HG03066 (cell line): ENCODE measurements around the gene SYT7.

Experiments
- ATAC-seq: cut with Tn5 transposase; IDR thresholded peaks from one replicate; pipeline ENCODE4 v1.9.1; 2021; ENCODE audit warnings: low read depth; ENCODE audit not compliant: unreplicated experiment

SYT7 gene

DNA sequence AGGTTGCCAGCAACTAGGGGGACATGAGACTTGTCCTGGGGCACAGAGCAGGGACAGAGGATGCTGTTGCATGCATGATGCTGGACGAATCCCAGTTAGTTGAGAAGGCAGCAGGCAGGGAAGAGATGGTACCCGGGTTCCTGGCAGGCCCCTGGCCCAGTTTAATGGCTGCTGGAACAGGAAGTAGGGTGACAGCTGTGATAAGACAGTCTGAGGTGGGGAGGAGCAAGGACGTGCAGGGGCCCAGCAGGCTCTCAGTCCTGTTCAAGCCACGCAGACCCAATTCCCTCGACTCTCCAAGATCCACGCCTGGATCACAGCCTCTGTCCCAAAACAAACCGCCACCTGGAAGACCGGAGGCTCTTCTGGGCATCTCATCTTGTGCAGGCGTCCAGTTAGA is 40.3 kb downstream of the SYT7 start:
- no peak for ATAC-seq

DNA sequence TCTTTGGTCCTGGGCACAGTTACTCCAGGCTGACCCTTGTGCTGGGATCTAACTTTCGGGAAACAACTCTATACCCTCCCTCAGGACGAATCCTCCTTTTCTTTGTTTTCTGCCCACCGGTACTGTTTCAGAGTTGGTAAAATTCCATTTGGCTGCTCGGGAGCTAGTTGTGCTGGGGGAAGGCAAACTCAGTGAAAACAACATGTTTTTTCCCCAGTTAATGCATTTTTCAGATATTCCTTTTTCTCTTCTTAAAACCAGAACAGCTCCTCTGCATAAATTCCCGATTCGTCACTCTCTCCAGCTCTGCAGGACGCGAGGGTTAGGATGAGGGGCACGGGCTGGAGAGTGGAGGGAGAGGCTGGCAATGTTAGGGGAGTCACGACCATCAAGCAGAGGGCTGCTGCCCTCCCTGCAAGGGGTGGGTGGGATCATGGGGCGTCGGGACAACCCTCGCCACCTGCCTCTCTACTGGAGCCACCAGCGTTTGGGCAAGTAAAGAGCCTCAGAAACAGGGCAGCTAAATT is 41.0 kb downstream of the SYT7 start:
- no peak for ATAC-seq

DNA sequence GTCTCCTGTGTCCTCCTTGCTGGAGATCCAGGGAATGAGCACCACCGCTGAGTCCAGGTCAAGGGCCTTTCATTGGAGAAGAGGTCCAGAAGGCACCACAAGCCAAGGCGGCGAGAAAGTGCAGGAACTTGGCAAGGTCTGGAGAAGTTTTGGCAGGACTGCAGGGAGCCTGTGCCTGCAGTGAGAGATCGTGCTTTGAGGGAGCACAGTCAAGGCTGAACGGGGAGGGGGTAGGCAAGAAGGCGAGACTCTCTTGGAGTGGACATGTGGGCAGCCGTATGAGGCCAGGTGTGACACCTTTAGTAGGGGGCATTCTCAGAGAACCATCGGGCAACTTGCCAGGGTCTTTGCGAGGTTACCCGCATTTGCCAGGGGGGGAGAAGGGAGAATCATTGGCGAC is 41.9 kb downstream of the SYT7 start:
- ATAC-seq: no peak

DNA sequence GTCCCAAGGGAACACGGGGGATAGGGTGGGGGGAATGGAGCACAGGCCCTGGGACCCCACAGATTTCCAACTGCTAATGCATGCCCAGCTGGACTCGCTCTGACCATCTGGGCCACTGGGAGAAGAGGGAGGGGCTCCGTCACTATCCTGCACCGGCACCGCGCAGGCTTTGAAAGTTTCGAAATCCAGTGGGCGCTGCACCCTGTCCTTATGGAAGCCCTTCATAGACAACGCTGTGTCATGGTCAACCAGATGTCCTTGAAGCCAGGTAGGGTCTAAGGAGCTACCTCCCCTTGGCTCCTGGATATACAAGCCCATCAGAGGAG is 42.3 kb downstream of the SYT7 start:
- ATAC-seq: no peak

DNA sequence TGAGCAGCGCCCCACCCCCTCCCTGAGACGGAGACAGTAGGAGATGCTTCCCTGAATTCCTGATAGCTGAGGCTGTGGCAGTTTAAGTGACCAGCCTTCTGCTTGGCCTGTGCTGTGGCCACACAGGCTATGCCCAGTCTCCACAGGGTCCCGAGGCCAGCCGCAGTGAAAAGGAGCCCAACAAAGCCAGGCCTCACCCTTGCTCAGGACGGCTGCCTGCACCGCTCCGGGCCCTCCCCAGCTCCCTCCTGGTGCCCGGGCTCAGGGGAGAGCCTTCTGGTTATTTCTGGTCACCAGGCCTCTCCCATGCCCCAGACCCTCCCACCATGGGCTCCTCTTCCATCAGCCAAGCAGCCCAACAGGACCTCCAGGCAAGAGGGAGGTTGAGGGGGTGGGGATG is 43.5 kb downstream of the SYT7 start:
- no peak for ATAC-seq

DNA sequence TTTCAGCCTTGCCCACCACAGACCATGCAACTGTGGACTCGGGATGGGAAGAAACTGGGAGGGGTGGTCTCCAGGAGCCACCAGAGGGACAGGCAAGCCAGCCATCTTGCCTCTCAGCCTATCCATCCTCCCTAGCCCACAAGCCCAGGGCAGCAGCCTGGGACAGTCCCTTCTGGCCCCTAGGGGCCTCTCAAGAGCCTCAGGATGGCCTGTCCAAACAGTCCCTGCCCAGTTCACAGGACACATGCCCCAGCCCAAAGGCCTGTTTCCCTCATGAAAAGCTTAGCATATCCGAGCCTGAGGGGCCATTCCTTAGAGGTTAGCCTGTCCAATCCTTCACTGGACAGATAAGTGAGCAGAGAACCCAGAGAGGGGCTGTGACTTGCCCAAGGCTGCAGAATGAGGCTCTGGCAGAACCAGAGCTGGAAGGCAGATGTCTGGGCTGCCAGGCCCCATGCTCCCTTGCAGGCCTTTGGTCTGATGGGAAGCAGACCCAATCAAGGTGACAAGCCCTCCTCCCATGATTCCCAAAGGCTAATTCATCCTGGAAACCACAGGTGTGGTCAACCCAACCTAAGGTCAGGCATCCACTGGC is 44.1 kb downstream of the SYT7 start:
- ATAC-seq: no peak

DNA sequence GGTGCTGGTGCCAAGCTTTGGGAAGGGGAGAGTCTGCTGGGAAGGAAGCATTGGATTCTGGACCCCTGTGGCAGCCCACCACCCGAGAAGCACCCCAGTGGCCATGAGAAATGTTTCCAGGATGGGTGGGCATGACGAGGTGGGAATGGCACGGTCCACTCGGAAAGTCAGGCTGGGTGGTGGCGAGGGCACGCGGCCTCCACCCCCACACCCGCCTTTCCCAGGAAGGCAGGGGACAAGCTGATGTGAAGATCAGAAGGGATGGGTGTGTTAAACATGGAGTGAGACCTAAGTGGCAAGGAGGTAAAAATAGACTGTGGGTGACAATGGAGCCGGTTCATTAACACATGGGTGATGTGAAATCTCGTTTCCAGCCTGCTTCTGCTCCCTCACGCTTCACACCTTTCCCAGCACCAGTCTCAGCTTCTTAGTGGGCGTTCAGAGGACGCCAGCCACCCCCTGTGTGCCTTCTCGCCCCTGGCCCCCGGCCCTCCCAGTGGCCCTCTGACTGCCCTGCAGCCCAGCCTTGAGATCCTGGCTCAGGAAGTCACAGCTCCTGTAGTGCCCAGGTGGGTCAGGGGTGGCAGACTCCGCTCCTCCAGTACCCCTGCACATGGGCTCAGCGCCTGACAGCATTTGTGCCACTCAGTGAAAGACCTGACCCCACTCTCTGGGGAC is 44.7 kb downstream of the SYT7 start:
- no peak for ATAC-seq

DNA sequence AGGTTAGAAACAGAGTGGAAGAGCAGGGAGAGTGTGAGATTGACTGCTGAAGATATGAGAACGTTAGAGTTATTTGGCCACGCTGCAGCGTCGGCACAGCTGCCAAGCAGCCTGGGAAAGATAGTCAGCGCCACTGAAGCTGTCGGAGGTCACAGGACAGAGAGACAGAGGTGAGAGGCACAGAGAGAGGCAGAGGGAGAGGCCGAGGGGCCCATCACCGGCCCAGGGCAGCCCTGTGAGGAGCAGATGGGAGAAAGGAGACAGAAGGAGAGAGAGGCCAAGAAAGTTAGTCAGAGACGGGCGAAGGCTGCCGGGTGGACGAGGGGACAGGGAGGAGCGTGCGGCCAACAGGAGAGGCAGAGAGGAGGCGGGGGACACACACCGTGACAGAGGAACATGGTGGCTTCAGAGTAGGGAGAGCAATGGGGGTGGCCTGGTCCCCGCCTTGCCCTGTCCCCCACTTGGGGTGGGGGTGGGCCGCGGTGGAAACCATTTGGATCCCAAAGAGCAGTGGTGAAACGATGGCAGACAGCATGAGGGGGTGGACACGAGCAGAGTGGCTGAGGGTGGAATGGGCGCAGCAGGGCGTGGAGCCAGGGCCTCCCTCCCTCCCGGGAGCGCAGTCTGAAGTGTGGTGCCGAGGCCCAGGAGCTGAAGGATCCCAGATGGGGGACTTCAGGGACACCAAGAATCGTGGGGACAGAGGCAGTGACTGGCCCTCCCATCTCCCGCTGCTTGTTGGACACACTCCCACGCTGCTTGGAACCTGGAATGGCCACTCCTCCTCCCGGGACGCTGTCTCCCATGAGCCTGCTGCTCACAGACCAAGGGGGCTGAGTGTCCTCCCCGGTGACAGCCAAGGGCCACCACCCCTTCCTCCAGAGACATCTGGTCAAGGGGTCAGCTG is 45.7 kb downstream of the SYT7 start:
- no peak for ATAC-seq

DNA sequence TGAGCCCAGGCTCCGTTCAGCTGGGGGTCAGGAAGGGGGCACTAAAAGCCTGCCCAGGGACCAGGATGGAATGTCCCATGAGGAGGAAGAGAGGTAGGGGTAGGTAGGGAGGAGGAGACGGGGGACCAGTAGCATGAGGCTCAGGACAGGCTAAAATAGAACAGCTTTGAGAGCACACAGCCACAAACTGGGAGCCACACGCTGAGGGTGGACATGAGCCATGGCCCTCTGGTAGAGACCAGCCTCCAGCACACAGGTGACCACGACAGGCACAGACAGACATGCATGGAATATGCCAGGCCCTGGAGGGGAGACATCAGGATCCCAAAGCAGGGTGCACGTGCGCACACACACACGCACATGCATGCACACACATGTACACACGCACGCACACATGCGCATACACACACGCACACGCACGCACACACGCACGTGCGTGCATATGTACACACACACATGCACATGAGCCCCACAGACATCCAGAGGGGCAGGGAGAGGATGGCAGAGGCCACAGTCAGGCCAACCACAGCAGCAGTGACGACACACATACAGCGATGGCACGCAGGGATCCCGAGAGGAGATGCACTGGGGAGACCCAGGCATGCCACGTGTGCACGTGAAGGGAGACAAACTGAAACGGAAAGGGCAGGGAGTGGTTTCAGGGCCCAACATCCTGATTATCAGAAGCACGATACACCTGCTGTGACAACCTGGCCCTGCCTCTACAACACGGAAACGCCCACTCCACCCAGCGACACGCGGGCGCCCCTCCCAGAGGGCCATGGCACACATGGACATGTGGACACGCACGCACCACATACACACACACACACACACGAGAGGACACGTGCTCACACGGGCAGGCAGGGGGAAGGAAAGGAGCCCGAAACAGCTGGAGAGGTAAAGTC is 46.6 kb downstream of the SYT7 start:
- ATAC-seq: no peak

DNA sequence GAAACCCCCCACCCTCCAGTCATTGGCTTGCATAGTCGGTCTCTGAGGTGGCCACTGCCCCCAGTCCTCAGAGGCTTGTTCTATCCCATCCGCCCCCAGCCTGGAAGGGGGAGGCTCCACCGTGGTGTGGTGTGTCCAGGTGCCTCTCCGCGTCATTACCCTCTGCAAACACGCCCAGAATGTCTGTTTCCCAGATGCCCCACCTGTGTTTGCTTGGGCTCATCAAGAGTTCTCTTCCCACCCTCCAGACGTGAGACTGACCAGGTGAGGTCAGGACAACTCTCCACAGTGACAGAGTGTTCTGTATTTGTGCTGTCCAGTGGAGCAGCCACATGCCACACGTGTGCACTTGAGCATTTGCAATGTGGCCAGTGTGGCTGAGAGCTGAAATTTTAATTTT is 47.5 kb downstream of the SYT7 start:
- ATAC-seq: no peak

DNA sequence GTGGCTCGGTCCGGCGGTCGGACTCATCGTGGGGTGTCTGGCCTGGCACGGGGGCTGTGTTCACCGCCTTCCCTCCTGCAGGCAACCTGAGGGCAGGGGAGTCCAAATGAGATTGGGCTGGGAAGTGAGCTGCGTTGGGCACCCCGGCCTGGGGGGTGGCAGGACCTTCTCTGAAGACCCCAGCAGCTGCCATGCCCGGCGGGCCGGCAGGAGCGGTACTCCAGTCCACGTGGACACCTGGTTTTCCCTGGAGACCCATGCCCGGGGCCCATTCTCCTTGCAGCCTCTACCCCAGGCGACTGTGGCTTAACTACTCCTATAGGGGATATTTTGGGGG is 47.9 kb downstream of the SYT7 start:
- ATAC-seq: no peak

DNA sequence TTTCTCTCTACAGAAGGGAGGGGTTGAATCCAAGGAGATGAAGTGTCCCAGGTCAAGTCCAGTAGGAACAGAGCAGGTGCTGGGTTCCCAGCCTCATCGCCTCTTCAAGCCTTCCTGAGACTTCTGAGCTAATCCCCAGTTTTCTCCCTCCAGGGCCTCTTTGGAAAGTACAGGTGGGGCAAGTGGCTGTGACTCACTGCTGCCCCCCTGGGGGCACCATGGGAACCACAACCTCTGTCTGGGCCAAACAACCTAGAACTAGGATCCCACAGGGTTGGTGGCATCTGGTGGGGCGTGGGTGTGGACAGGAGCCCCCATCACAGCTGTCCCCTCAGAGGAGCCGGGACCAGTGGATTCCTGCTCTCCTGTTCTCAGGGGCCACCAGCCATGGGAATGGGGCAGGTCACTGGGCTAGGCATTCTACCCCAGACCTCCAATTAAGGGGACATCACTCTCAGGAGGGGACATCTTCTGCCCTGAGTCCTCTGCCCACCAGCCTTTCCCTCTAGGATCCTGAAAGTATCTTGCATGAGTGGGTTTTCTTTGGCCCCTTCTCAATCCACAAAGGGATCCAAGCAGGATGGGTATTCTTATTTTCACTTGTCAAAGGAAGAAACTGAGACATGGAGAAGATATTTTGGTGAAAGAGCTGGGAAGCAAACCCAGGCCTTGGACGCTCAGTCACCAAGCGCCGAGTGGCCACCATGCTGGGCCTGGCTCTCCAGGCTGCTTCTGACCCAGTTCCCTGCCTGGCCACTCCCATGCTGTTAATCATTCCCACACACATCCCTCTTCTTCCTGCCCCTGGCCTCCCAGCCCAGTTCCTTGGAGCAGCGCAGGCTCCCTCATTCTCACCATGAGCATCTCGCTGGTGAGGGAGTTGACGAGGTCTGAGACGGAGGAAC is 48.5 kb downstream of the SYT7 start:
- no peak for ATAC-seq

DNA sequence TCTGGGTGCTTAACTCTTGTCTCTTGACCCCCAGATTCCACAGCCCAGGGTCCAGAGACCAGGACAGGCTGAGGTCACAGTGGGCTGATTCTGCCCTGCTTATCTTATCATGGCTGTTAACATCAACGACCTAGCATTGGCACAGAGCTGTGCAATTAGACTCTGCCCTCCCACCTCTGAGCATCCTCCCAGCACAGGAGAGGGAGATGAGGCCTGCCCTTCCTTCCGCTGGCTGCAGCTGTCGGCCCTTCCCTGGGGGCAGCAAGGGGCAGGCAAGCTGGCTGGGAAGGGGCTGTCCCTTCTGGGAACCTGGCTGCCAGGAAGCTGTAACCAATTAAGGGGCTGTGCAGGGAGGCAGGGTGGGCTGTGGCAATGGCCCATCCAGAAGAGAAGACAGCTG is 49.8 kb downstream of the SYT7 start:
- no peak for ATAC-seq

DNA sequence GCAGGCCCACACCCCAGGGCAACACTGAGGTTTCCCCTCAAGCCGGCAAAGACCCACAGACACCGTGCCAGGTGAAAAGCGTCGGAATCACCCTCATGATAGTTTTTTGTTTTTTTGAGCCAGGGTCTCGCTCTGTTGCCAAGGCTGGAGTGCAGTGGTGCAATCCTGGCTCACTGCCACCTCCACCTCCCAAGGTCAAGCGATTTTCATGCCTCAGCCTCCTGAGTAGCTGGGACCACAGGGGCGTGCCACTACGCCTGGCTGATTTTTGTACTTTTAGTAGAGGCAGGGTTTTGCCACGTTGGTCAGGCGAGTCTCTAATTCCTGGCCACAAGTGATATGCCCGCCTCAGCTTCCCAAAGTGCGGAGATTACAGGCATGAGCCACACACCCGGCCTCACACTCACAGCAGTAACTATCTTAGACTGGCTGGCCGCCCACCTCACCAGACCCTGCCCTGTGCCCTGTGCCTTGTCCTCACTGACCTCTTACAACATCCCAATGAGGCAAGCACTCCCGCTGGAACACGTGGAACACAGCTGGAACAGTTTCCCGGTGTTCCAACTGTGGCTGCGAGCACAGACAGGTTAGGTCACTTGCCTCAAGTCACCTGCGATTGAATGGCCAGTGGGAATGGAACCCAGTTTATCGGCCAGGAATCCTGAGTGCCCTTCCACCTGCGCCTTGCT is 51.2 kb downstream of the SYT7 start:
- ATAC-seq: no peak

DNA sequence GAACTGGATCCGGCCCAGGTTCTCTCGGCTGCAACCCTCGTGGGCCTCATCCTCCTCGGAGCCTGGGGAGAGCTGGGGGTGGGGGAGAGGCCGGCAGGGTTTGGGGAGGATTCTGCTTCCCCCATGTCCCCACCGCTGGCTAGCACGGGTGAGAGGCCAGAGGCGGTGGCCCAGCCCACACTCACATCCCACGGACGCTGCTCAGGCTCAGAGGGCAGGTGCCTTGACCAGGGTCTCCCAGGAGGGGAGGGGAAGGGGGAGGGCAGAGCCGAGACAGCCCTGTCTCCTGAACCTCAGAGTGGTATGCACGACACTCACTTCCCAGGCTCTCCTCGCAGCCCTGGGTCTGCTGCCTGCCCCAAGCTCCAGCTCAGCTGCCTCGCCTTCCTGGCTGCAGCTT is 52.8 kb downstream of the SYT7 start:
- no peak for ATAC-seq

DNA sequence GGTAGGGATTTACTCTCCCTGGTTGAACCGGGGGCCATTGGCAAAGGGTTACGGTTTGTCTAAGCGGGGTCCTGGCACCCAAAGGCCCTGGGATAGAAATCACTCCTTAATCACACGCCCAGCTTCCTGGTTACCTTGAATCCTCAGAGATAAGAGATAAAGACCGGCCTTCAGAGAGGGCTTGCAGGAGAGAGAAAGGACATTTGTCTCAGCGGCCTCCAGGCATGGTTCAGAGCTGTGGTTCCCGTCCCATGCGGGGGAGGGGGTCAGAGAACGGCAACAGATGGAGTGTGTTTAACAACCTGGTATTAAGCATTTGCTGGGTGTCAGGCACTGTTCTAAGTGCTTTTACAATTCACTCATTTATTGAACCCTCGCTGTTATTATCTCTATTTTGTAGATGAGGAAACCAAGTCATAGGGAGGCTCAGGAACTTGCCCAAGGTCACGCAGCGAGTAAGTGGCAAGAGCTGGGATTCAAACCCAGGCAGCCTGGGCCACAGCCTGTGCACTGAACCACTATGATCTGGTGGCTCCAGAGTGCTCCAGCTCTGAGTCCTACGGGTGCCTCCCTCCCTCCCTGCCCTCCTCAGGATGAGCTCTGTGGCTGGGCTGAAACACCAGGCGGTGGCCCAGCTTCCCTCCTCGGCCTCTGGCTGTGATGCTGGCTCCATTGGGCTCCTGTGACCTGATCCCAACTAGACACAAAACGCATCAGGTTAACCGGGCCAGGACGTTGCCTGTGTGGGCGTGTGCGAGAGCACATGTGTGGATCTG is 53.7 kb downstream of the SYT7 start:
- ATAC-seq: no peak

DNA sequence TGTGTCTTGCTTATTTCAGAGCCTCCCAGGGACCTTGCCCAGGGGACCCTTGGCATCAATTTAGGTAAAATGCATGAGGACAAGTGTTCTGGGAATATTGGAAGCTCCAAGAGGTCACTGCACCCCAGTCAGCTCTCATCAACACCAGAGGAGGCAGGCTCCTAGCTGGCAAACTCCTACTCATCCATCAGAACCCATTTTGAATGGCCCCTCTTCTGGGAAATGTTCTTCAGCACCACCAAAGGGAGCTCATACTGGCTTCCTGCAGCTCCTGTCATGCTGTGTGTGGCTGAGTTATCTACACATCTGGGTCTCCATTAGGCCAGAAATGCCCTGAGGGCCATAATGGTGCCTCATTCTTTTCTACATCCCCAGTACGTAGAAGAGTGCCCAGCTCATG is 54.6 kb downstream of the SYT7 start:
- ATAC-seq: no peak

DNA sequence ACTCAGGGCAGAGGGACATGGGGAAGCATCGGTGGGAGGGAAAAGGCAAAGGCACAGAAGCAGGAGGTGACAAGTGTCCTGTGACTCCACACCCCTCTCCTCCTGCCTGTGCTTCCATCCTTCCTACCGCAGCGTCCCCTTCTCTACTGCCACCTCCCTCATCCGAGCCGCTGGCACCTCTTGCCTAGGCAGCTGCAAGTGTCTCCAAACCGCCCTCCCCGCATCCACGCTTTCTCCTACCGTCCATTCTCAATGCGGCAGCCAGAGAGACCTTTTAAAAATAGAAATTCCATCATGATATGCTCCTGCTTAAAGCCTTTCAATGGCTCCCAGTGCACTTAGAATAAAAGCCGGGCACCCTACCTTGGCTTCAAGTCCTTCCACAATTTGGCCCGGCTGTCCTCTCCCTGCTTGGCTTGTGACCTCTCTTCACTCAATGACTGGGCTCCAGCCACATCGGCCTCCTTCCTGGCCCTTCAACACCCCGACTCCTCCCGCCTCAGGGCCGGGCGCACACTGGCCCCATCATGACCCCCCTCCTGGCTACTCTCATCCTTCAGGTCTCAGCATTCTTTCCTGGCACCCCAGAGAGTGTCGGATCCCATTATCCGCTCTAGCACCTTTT is 55.8 kb downstream of the SYT7 start:
- no peak for ATAC-seq
